Activated T-helper 9 cell treated with anti-CD3 and anti-CD28 coated beads, Interleukin-2, amount 50 U/mL, for 16 hours (primary cell): ENCODE measurements around the gene GAD1.

Experiments used
- DNase-seq: peaks from one replicate; pipeline ENCODE4 v3.0.0-alpha.2; 2020; ENCODE audit warnings: low read depth

GAD1 gene

GRCh38 chr2:170846314-170846713 lies 29.6 kb downstream of the GAD1 start:
- no peak for DNase-seq

GRCh38 chr2:170847716-170848115 lies 31.0 kb downstream of the GAD1 start:
- DNase-seq: no peak

- DNase-seq: no peak
These were observed 31.9 kb downstream of the GAD1 start for GRCh38 chr2:170848587-170848986.

GRCh38 chr2:170850251-170850650 lies 33.6 kb downstream of the GAD1 start:
- no peak for DNase-seq

- DNase-seq: no peak
These were observed 34.9 kb downstream of the GAD1 start for GRCh38 chr2:170851635-170852034.

- no peak for DNase-seq
These were observed 39.4 kb downstream of the GAD1 start for GRCh38 chr2:170856066-170856465.

- no peak for DNase-seq
These were observed 45.7 kb downstream of the GAD1 start for GRCh38 chr2:170862286-170862902.

- no peak for DNase-seq
These were observed 46.4 kb downstream of the GAD1 start for GRCh38 chr2:170863087-170863486.

- no peak for DNase-seq
These were observed 52.3 kb downstream of the GAD1 start for GRCh38 chr2:170869036-170869435.

GRCh38 chr2:170869461-170869860 lies 52.8 kb downstream of the GAD1 start:
- DNase-seq: no peak

GRCh38 chr2:170873035-170873692 lies 56.5 kb downstream of the GAD1 start:
- peak; percentile 51 for DNase-seq

- no peak for DNase-seq
These were observed 61.4 kb downstream of the GAD1 start for GRCh38 chr2:170878066-170878465.

- no peak for DNase-seq
These were observed 61.8 kb downstream of the GAD1 start for GRCh38 chr2:170878505-170878904.

GRCh38 chr2:170881840-170882239 lies 65.2 kb downstream of the GAD1 start:
- no peak for DNase-seq

- no peak for DNase-seq
These were observed 66.1 kb downstream of the GAD1 start for GRCh38 chr2:170882758-170883157.

- no peak for DNase-seq
These were observed 67.0 kb downstream of the GAD1 start for GRCh38 chr2:170883683-170884082.

GRCh38 chr2:170885130-170885791 lies 68.6 kb downstream of the GAD1 start:
- no peak for DNase-seq

GRCh38 chr2:170886386-170886785 lies 69.7 kb downstream of the GAD1 start:
- no peak for DNase-seq

GRCh38 chr2:170887496-170887895 lies 70.8 kb downstream of the GAD1 start:
- DNase-seq: no peak

GRCh38 chr2:170887896-170888295 lies 71.2 kb downstream of the GAD1 start:
- DNase-seq: no peak

- no peak for DNase-seq
These were observed 75.2 kb downstream of the GAD1 start for GRCh38 chr2:170891893-170892292.

GRCh38 chr2:170892391-170892951 lies 75.8 kb downstream of the GAD1 start:
- DNase-seq: no peak
